Gastroesophageal sphincter (tissue), 3 donors: ENCODE measurements around the gene C1QTNF8.

Experiments
- EP300 ChIP-seq: sonication (generic); formaldehyde crosslinking; IDR thresholded peaks from one replicate; pipeline ENCODE4 v1.6.1; 2017; ENCODE audit warnings: antibody characterized with exemption, mild to moderate bottlenecking
- POLR2A ChIP-seq, 2 donors: fragments of 450-650 bp; IDR thresholded peaks; one replicate each; pipeline ENCODE4 v1.6.1; 2017; ENCODE audit warnings: antibody characterized with exemption in 2 of 2, mild to moderate bottlenecking in 2 of 2, moderate library complexity in 1 of 2
- TF ChIP-seq, protein P1 (sequence below), 4 experiments: fragments of 200-600 bp in 2 of 4; fragments of 450-650 bp in 2 of 4; sonication (generic) in 1 of 4; IDR thresholded peaks; one replicate each; pipeline ENCODE4 v1.5.1; 2017 to 2019; ENCODE audit warnings: antibody characterized with exemption in 4 of 4, mild to moderate bottlenecking in 2 of 4, moderate library complexity in 2 of 4

GRCh38 chr16:1096169-1097082 lies at the start of gene C1QTNF8:
- TF ChIP-seq POLR2A (IDR thresholded peaks at IDR 0.05) (no peak), EP300 (no peak)
- TF ChIP-seq, protein P1, sequence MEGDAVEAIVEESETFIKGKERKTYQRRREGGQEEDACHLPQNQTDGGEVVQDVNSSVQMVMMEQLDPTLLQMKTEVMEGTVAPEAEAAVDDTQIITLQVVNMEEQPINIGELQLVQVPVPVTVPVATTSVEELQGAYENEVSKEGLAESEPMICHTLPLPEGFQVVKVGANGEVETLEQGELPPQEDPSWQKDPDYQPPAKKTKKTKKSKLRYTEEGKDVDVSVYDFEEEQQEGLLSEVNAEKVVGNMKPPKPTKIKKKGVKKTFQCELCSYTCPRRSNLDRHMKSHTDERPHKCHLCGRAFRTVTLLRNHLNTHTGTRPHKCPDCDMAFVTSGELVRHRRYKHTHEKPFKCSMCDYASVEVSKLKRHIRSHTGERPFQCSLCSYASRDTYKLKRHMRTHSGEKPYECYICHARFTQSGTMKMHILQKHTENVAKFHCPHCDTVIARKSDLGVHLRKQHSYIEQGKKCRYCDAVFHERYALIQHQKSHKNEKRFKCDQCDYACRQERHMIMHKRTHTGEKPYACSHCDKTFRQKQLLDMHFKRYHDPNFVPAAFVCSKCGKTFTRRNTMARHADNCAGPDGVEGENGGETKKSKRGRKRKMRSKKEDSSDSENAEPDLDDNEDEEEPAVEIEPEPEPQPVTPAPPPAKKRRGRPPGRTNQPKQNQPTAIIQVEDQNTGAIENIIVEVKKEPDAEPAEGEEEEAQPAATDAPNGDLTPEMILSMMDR (IDR thresholded peaks at IDR 0.05): no peak
